Kidney (tissue), 14 donors: Measurements from ENCODE around the gene ZC3H11A. TPM values are rescaled to one million over a fixed set of nuclear protein-coding genes. Genes with fewer than 3 reads are reported as not detected.
"Not testable (repeated sequence)": the region's sequence is repeated elsewhere in the genome, so short reads cannot be mapped to it uniquely, and the experiment has no call there.

Experiments
- DNase-seq, 5 donors: peaks; one replicate each; pipeline ENCODE4 v3.0.0-alpha.2; 2013 to 2020
- FAIRE-seq: peaks from 2 replicates; lab custom pipeline; 2012; peaks lifted over from hg19 to GRCh38; lab: Jason Lieb, UNC
- H3K27ac ChIP-seq, 2 donors: one replicate each; pipeline ENCODE4 v1.7.0; 2013; ENCODE audit warnings: low read depth in 2 of 2, low read length in 2 of 2, inconsistent platforms in 1 of 2
- H3K27me3 ChIP-seq: one replicate; pipeline ENCODE4 v1.7.1; 2013; ENCODE audit warnings: low read length, inconsistent platforms; ENCODE audit not compliant: control insufficient read depth, insufficient read depth
- H3K36me3 ChIP-seq, 3 donors: one replicate each; pipeline versions ENCODE4 v1.7.0 to v1.7.1; 2013; ENCODE audit warnings: low read length in 3 of 3, control low read depth in 1 of 3, inconsistent platforms in 1 of 3; ENCODE audit not compliant: insufficient read depth in 3 of 3, control insufficient read depth in 2 of 3
- H3K4me1 ChIP-seq, 3 donors: one replicate each; pipeline versions ENCODE4 v1.7.0 to v1.7.1; 2013; ENCODE audit warnings: low read length in 3 of 3, inconsistent platforms in 1 of 3, low read depth in 1 of 3; ENCODE audit not compliant: control insufficient read depth in 2 of 3, insufficient read depth in 2 of 3
- H3K4me3 ChIP-seq, 3 donors: one replicate each; pipeline versions ENCODE4 v1.7.0 to v1.8.1; 2013; ENCODE audit warnings: low read length in 3 of 3, control low read depth in 1 of 3, inconsistent platforms in 1 of 3
- H3K9ac ChIP-seq, 3 donors: one replicate each; pipeline versions ENCODE4 v1.7.0 to v1.7.1; 2013; ENCODE audit warnings: low read length in 3 of 3, control low read depth in 1 of 3, inconsistent platforms in 1 of 3
- H3K9me3 ChIP-seq, 3 donors: one replicate each; pipeline versions ENCODE4 v1.7.0 to v1.7.1; 2013; ENCODE audit warnings: low read length in 3 of 3, control low read depth in 1 of 3, inconsistent platforms in 1 of 3; ENCODE audit not compliant: control insufficient read depth in 2 of 3, insufficient read depth in 1 of 3
- intact Hi-C: fragments of 100-400 bp; cut with DNase I; formaldehyde crosslinking; loops from one replicate; pipeline ENCODE4 v1.11.1; 2022
- polyA plus RNA-seq: library from polyadenylated mRNA; stranded (reverse); fragments of 350-450 nt; fragmentation: Illumina TruSeq; extraction: RNeasy Lipid Tissue Mini Kit (QIAGEN cat#74804); gene quantifications from one replicate; pipeline ENCODE4 v1.2.3, GENCODE V29; 2014; ENCODE audit warnings: low read depth, low replicate concordance; ENCODE audit not compliant: insufficient read depth
- total RNA-seq: library from RNA; stranded (reverse); fragmentation: NEBNext Ultra II Directional; extraction: Animal tissue kit (Norgen Biotek cat#: 25700); gene quantifications from one replicate; pipeline ENCODE4 v1.2.1, GENCODE V29; 2021
- TF ChIP-seq, protein P1 (sequence below): IDR thresholded peaks from 3 replicates; pipeline ENCODE4 v1.5.1; 2012; ENCODE audit warnings: mild to moderate bottlenecking, moderate library complexity, borderline replicate concordance; ENCODE audit not compliant: insufficient read depth; ENCODE audit errors: extremely low read depth
- donor health status: control.
- donor health status: control.
- donor health status: control.
- donor health status: control.
- donor health status: control.
- donor health status: DM: yes; HTN: yes; CAD: no.
- donor health status: Normal renal cell carcinoma (clear cell type).

The ZC3H11A gene
- total and polyA plus RNA-seq, 2 donors from 2014 or later, result 38.6 to 63.4 TPM

DNA sequence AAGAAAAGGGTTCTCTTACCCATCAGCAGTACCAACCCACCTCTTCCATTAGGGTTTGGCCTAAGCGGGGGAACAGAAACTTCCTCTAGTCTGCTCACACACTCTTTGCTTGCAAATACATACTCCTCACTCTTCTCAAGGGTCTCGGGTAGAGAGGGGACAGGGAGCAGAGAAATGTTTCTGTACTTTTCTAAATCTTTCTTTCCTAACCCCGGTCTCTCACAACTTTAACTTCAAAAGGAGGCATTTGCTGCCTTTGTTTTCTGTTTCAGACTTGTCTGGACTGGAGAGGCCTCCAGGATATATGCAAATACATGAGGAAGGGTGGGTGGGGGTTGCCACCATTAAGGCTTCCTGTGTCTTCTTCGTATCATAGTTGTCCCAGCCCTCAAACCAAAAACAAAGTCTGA, 41.0 kb upstream of the ZC3H11A start:
- no peak overlapping the region for H3K27ac ChIP-seq

DNA sequence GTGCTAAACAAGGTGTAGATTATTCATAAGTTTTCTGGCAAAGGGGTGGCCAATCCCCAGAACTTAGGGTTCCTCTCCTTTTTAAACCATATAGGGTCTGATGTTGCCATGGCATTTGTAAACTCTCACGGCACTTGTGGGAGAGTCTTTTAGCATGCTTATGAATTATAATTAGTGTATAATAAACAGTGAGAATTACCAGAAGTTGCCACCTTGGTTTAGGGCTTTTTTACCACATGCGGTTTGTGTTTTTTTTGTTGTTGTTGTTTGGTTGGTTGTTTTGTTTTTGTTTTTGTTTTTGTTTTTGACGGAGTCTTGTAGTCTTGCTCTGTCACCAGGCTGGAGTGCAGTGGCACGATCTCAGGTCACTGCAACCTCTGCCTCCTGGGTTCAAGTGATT, 39.4 kb upstream of the ZC3H11A start:
- DNase-seq (no peak), FAIRE-seq (no peak)
- H3K36me3 ChIP-seq, result no peaks in the 10 kb centered on the region
- intact Hi-C loops, result no loop called here
- H3K27me3 ChIP-seq, result no peaks in the 10 kb centered on the region
- H3K27ac ChIP-seq, result no peak overlapping the region
- no peak overlapping the region for H3K9ac ChIP-seq
- TF ChIP-seq, protein P1, sequence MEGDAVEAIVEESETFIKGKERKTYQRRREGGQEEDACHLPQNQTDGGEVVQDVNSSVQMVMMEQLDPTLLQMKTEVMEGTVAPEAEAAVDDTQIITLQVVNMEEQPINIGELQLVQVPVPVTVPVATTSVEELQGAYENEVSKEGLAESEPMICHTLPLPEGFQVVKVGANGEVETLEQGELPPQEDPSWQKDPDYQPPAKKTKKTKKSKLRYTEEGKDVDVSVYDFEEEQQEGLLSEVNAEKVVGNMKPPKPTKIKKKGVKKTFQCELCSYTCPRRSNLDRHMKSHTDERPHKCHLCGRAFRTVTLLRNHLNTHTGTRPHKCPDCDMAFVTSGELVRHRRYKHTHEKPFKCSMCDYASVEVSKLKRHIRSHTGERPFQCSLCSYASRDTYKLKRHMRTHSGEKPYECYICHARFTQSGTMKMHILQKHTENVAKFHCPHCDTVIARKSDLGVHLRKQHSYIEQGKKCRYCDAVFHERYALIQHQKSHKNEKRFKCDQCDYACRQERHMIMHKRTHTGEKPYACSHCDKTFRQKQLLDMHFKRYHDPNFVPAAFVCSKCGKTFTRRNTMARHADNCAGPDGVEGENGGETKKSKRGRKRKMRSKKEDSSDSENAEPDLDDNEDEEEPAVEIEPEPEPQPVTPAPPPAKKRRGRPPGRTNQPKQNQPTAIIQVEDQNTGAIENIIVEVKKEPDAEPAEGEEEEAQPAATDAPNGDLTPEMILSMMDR, result no peak
- no peak overlapping the region for H3K4me3 ChIP-seq
- H3K9me3 ChIP-seq, result no peaks in the 10 kb centered on the region
- H3K4me1 ChIP-seq, result no peaks in the 10 kb centered on the region

More for the DNA sequence above, 41.0 kb upstream of the ZC3H11A start:
- TF ChIP-seq, protein P1, result no peak
- intact Hi-C loops, result no loop called here
- DNase-seq (no peak), FAIRE-seq (no peak)
- H3K36me3 ChIP-seq, result no peaks in the 10 kb centered on the region
- H3K9me3 ChIP-seq, result no peaks in the 10 kb centered on the region
- H3K9ac ChIP-seq, result no peak overlapping the region
- H3K4me3 ChIP-seq, result no peak overlapping the region
- H3K27me3 ChIP-seq, result no peaks in the 10 kb centered on the region
- H3K4me1 ChIP-seq, result no peaks in the 10 kb centered on the region

DNA sequence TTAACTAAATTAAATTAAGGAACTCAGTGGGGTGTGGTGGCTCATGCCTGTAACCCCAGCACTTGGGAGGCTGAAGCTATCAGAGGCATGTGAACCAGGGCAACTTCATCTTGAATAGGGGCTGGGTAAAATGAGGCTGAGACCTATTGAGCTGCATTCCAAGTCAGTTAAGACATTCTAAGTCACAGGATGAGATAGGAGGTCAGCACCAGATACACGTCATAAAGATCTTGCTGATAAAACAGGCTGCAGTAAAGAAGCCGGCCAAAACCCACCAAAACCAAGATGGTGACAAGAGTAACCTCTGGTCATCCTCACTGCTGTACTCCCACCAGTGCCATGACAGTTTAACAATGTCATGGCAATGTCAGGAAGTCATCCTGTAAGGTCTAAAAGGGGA, 36.7 kb upstream of the ZC3H11A start:
- H3K4me1 ChIP-seq, H3K9ac ChIP-seq, H3K36me3 ChIP-seq, FAIRE-seq, DNase-seq, intact Hi-C loops, H3K9me3 ChIP-seq, H3K27me3 ChIP-seq, H3K4me3 ChIP-seq, H3K27ac ChIP-seq: not testable (repeated sequence)

DNA sequence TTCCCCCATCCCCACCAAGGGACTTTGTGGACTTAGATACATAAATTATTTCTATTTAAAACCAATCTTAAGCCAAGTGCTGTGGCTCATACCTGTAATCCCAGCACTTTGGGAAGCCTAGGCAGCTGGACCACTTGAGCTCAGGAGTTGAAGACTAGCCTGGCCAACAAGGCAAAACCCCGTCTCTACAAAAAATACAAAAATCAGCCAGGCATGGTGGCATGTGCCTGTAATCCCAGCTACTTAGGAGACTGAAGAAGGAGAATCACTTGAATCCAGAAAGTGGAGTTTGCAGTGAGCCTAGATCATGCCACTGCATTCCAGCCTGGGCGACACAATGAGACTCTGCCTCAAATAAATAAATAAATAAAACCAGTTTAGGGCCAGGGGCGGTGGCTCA, 34.9 kb upstream of the ZC3H11A start:
- Histone ChIP-seq H3K36me3 (no peaks in the 10 kb centered on the region), H3K9ac (no peak overlapping the region), H3K4me3 (no peak overlapping the region), H3K27me3 (no peaks in the 10 kb centered on the region), H3K9me3 (no peaks in the 10 kb centered on the region), H3K4me1 (no peaks in the 10 kb centered on the region), H3K27ac (no peak overlapping the region)
- DNase-seq, result no peak
- FAIRE-seq, result no peak
- intact Hi-C loops, result no loop called here
- TF ChIP-seq, protein P1, result no peak

DNA sequence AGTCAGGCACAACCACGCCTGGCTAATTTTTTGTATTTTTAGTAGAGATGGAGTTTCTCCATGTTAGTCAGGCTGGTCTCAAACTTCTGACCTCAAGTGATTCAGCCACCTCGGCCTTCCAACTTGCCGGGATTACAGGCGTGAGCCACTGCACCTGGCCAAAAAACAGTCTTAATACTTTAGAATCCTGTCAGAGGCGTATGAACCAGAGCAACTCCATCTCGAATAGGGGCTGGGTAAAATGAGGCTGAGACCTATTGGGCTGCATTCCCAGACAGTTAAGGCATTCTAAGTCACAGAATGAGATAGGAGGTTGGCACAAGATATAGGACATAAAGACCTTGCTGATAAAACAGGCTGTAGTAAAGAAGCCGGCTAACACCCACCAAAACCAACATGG, 33.5 kb upstream of the ZC3H11A start:
- H3K4me1 ChIP-seq, H3K27me3 ChIP-seq, FAIRE-seq, H3K9ac ChIP-seq, H3K9me3 ChIP-seq, H3K27ac ChIP-seq, intact Hi-C loops, DNase-seq, H3K36me3 ChIP-seq, H3K4me3 ChIP-seq: not testable (repeated sequence)
